Ishikawa (cell line): ENCODE measurements around the gene GINS3.

ENCODE experiments used
- CEBPB ChIP-seq: IDR thresholded peaks from 2 replicates; pipeline ENCODE4 v1.6.1; 2012
- CREB1 ChIP-seq: IDR thresholded peaks from 2 replicates; pipeline ENCODE4 v1.6.1; 2012; ENCODE audit warnings: low read depth
- EGR1 ChIP-seq: IDR thresholded peaks from 2 replicates; pipeline ENCODE4 v1.6.1; 2012
- EP300 ChIP-seq: IDR thresholded peaks from 2 replicates; pipeline ENCODE4 v1.6.1; 2012; ENCODE audit warnings: borderline replicate concordance
- FOXM1 ChIP-seq: IDR thresholded peaks from 2 replicates; pipeline ENCODE4 v1.6.1; 2012; ENCODE audit warnings: low read depth, borderline replicate concordance
- NFIC ChIP-seq: IDR thresholded peaks from 2 replicates; pipeline ENCODE4 v1.6.1; 2012
- RAD21 ChIP-seq: IDR thresholded peaks from 2 replicates; pipeline ENCODE4 v1.6.1; 2012; ENCODE audit warnings: low read depth
- TAF1 ChIP-seq: IDR thresholded peaks from 2 replicates; pipeline ENCODE4 v1.6.1; 2012; ENCODE audit warnings: low read depth, mild to moderate bottlenecking
- TCF12 ChIP-seq: IDR thresholded peaks from 2 replicates; pipeline ENCODE4 v1.6.1; 2012; ENCODE audit warnings: low read depth
- TEAD4 ChIP-seq: IDR thresholded peaks from 2 replicates; pipeline ENCODE4 v1.6.1; 2012
- YY1 ChIP-seq: IDR thresholded peaks from 2 replicates; pipeline ENCODE4 v1.6.1; 2012; ENCODE audit warnings: low read depth
- ZBTB7A ChIP-seq: IDR thresholded peaks from 2 replicates; pipeline ENCODE4 v1.6.1; 2012; ENCODE audit warnings: low read depth
- TF ChIP-seq, protein P1 (sequence below): IDR thresholded peaks from 2 replicates; pipeline ENCODE4 v1.6.1; 2012
- TF ChIP-seq, protein P2 (sequence below): IDR thresholded peaks from 2 replicates; pipeline ENCODE4 v1.6.1; 2012
- TF ChIP-seq, protein P3 (sequence below): IDR thresholded peaks from 2 replicates; pipeline ENCODE4 v1.6.1; 2012; ENCODE audit warnings: low read depth, mild to moderate bottlenecking

GINS3 gene

DNA sequence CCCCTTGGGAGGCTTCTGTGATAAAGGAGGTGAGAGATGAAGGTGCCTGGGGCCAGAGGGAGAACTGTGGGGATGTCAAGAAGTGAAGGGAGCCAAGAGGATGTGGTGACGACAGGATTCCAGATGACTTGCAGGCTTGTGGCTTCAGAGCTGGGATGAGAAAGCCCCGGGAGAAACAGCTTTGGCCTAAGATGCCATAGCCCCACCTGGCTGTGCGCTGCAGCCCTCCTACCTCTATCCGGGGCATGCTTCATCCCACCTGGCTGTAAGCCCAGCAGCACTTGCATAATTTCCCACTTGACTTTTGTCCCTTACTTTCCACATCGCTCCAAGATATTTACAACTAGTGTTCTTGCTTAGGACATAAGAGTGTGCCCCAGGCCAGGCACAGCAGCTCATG lies 29.3 kb downstream of the GINS3 start:
- TF ChIP-seq ZBTB7A (no peak), EGR1 (no peak), YY1 (no peak), TEAD4 (no peak), TCF12 (no peak), EP300 (no peak)

DNA sequence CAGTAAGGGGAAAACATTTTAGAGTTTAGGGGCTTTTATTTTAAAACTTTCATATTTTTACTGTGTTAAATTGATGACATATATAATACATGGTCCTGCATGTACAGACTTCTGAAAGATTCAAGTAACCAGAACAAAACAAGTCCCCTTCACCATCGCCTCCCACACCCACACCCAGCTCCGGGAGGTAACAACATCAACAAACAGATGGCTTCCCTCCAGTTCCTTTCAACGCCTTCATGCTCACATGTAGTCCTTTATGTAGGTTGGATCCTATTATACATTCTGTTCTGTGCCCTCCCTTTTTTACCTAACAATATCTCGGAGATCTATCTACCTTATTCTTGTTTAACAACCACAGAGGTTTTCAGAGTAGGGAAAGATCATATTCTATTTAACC lies 30.5 kb downstream of the GINS3 start:
- TF ChIP-seq TCF12 = no peak

DNA sequence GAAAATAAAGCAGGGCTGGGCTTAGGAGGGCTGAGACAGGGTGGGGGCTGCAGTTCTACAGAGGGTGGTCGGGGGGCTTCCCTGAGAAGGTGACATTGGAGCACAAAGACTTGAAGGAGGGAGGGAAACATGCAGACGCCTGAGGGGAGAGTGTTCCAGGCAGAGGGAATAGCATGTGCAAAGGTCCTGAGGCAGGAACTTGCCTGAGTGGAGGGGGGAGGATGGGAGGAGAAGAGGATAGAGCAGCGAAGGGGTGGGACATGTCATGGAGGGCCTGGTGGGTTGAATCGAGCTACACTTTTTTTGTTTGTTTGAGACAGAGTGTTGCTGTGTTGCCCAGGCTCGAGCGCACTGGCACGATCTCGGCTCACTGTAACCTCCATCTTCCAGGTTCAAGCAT lies 33.0 kb downstream of the GINS3 start:
- TF ChIP-seq EGR1 = no peak
- no peak for TF ChIP-seq TAF1
- no peak for TF ChIP-seq CEBPB
- TF ChIP-seq, protein P1, sequence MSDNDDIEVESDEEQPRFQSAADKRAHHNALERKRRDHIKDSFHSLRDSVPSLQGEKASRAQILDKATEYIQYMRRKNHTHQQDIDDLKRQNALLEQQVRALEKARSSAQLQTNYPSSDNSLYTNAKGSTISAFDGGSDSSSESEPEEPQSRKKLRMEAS = no peak
- TF ChIP-seq, protein P2, sequence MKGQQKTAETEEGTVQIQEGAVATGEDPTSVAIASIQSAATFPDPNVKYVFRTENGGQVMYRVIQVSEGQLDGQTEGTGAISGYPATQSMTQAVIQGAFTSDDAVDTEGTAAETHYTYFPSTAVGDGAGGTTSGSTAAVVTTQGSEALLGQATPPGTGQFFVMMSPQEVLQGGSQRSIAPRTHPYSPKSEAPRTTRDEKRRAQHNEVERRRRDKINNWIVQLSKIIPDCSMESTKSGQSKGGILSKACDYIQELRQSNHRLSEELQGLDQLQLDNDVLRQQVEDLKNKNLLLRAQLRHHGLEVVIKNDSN = no peak
- TF ChIP-seq TEAD4 = no peak
- TF ChIP-seq RAD21 = no peak
- no peak for TF ChIP-seq YY1
- TF ChIP-seq TCF12 = no peak
- no peak for TF ChIP-seq CREB1
- no peak for TF ChIP-seq NFIC
- TF ChIP-seq ZBTB7A = no peak
- no peak for TF ChIP-seq EP300
- no peak for TF ChIP-seq FOXM1

DNA sequence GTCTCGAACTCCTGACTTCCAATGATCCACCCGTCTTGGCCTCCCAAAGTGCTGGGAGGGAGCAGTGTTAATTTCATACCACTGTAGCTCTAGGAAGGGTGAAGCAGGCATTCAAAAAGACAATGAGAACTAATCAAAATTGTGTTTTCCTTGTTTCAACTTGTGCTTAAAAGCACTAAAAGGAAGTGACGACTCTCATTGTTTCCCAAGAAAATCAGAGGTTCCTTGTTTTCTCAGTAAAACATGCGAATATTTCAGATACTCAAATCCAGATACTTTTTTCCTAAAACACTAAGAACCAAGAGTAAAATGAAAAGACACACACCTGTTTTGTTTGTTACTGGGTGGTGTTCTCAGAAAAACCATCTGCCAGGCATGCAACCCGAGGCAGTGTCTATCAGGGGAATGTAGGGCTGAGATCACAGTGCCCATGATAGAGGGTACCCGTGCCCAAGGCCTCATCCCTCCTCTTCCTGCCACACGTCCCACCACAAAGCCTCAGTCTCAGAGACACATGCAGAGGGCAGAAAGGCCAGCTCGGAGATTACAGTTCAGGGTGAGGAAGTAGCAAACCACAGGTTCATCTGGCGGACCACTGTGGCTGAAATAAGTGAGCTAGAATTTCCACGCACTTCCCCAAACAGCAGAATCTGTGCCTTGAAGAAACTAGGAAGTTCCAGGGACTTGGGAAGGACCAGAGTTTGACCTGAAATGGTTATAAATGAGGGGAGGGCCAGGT lies 33.7 kb downstream of the GINS3 start:
- TF ChIP-seq EGR1 = no peak
- TF ChIP-seq, protein P2 = no peak
- TF ChIP-seq TCF12 = no peak
- no peak for TF ChIP-seq RAD21
- no peak for TF ChIP-seq EP300
- TF ChIP-seq NFIC = no peak
- TF ChIP-seq TAF1 = no peak
- no peak for TF ChIP-seq FOXM1
- TF ChIP-seq, protein P1 = no peak
- TF ChIP-seq ZBTB7A = no peak
- no peak for TF ChIP-seq YY1
- no peak for TF ChIP-seq CREB1

DNA sequence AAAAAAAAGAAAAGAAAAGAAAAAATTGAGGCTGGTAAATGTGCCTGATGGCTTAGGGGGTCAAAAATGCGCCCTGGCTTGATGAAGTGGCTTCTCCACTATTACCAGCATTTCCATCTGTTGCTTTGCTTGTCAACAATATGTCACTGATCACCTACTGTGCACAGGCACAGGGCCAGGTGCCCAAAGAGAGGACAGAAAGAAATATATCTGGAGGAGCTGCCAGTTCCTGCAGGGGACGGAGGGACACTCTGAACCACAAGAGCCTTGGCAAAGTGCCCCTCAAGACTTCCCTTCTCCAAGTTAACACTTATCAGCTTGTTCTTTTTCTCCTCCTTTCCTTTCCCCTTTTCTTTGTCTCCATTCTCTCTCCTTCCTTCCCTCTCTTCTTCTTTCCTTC lies 34.7 kb downstream of the GINS3 start:
- no peak for TF ChIP-seq TEAD4
- no peak for TF ChIP-seq CEBPB
- TF ChIP-seq NFIC = peak; percentile 43
- no peak for TF ChIP-seq CREB1
- no peak for TF ChIP-seq EGR1
- no peak for TF ChIP-seq YY1
- no peak for TF ChIP-seq TAF1

DNA sequence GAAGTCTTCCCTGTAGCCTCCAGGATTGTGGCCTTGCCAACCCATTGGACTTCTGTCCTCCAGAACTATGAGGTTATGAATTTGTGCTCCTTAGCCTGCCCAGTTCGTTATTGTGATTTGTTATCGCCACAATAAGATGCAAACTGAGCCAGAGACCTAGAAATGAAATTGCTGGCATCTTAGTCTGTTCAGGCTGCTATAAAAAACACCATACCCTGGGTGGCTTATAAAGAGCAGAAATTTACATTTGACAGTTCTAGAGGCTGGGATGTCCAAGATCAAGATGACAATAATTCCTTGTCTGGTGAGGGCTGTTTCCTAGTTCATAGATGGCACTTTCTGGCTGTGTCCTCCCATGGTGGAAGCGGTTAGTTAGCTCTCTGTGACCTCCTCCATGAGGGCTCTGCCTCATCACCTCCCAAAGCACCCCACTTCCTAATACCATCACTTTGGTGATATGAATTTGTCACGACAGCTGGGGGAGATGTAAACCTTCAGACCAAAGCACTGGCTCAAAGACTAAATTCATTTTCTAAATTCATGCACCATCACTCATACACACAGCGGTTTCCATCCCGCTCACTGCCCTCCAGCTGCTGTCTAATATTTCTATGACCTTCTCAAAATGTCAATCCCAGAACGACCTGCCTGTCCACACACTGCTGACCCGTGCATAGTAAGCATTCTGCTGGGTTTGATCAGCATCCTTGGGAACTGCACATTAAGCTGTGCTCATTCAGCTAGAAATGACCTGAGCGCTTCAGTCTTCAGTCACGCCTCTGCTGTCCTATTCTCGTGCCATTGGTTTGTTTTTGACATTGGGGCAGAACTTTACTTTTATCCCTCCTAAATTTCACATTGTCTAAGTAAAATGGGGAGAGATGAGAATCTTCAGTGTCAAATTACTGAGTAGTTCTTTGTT lies 36.6 kb downstream of the GINS3 start:
- TF ChIP-seq NFIC = no peak
- no peak for TF ChIP-seq TEAD4
- no peak for TF ChIP-seq TCF12
- TF ChIP-seq RAD21 = no peak
- no peak for TF ChIP-seq CEBPB
- no peak for TF ChIP-seq EP300
- TF ChIP-seq CREB1 = no peak
- TF ChIP-seq, protein P1 = no peak
- TF ChIP-seq YY1 = no peak
- TF ChIP-seq TAF1 = no peak
- no peak for TF ChIP-seq ZBTB7A
- TF ChIP-seq, protein P2 = no peak
- no peak for TF ChIP-seq FOXM1
- TF ChIP-seq EGR1 = no peak
- TF ChIP-seq, protein P3, sequence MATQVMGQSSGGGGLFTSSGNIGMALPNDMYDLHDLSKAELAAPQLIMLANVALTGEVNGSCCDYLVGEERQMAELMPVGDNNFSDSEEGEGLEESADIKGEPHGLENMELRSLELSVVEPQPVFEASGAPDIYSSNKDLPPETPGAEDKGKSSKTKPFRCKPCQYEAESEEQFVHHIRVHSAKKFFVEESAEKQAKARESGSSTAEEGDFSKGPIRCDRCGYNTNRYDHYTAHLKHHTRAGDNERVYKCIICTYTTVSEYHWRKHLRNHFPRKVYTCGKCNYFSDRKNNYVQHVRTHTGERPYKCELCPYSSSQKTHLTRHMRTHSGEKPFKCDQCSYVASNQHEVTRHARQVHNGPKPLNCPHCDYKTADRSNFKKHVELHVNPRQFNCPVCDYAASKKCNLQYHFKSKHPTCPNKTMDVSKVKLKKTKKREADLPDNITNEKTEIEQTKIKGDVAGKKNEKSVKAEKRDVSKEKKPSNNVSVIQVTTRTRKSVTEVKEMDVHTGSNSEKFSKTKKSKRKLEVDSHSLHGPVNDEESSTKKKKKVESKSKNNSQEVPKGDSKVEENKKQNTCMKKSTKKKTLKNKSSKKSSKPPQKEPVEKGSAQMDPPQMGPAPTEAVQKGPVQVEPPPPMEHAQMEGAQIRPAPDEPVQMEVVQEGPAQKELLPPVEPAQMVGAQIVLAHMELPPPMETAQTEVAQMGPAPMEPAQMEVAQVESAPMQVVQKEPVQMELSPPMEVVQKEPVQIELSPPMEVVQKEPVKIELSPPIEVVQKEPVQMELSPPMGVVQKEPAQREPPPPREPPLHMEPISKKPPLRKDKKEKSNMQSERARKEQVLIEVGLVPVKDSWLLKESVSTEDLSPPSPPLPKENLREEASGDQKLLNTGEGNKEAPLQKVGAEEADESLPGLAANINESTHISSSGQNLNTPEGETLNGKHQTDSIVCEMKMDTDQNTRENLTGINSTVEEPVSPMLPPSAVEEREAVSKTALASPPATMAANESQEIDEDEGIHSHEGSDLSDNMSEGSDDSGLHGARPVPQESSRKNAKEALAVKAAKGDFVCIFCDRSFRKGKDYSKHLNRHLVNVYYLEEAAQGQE = no peak
